GM12891 (cell line): ENCODE results near the gene PIP5K1B.

Experiments
- POLR2A ChIP-seq: IDR thresholded peaks from 2 replicates; pipeline ENCODE4 v1.6.1; 2011; ENCODE audit warnings: low read depth, low read length, control low read depth
- POLR2AphosphoS5 ChIP-seq: IDR thresholded peaks from 2 replicates; pipeline ENCODE4 v1.6.1; 2011; ENCODE audit warnings: low read depth, low read length, control low read depth
- TAF1 ChIP-seq: IDR thresholded peaks from 2 replicates; pipeline ENCODE4 v1.6.1; 2011; ENCODE audit warnings: low read depth, low read length, control low read depth

- TF ChIP-seq POLR2A (no peak), POLR2AphosphoS5 (no peak), TAF1 (no peak)
These were observed 139.1 kb downstream of the PIP5K1B start for GRCh38 chr9:68844157-68844556.
